HEK293 (cell line): Measurements from ENCODE around the gene WSB2.
A peak's percentile ranks its signal among the peaks of the same experiment; 100 is the strongest.

Source experiments
- CTCF ChIA-PET: fragments of 350-600 bp; formaldehyde crosslinking; extraction: SDS; loops from one replicate; lab custom pipeline; 2021; ENCODE audit warnings: antibody characterized with exemption; lab: Yijun Ruan, JAX
- POLR2A ChIA-PET: fragments of 300-600 bp; formaldehyde crosslinking; extraction: SDS; loops from one replicate; lab custom pipeline; 2020; ENCODE audit warnings: antibody characterized with exemption, inconsistent platforms; lab: Yijun Ruan, JAX
- H3K27ac ChIP-seq: fragments of 200-500 bp; sonication (Bioruptor generic); 2 replicates; pipeline ENCODE4 v1.5.1; 2014; ENCODE audit warnings: low read depth, low read length, control low read depth, inconsistent platforms; ENCODE audit errors: extremely low read depth
- H3K36me3 ChIP-seq, 2 experiments: fragments of 200-500 bp in 1 of 2; sonication (Bioruptor generic) in 1 of 2; 1 replicate in 1 of 2; 2 replicates in 1 of 2; pipeline ENCODE4 v1.5.1; 2014 to 2017; ENCODE audit warnings: inconsistent platforms in 2 of 2, low read length in 2 of 2; ENCODE audit not compliant: control insufficient read depth in 2 of 2, insufficient read depth in 1 of 2
- H3K4me1 ChIP-seq: fragments of 200-500 bp; sonication (Bioruptor generic); 2 replicates; pipeline ENCODE4 v1.5.1; 2014; ENCODE audit warnings: mild to moderate bottlenecking, low read length, inconsistent platforms; ENCODE audit not compliant: control insufficient read depth, insufficient read depth
- H3K4me3 ChIP-seq: 2 replicates; pipeline ENCODE4 v1.5.1; 2011; ENCODE audit warnings: low read depth, mild to moderate bottlenecking, control low read depth, low read length, moderate library complexity
- H3K9me3 ChIP-seq: fragments of 200-500 bp; sonication (Bioruptor generic); 2 replicates; pipeline ENCODE4 v1.5.1; 2014; ENCODE audit warnings: low read depth, low read length, inconsistent platforms; ENCODE audit not compliant: control insufficient read depth, insufficient read depth
- ELK4 ChIP-seq: IDR thresholded peaks from 2 replicates; pipeline ENCODE4 v1.6.1; 2011; ENCODE audit warnings: mild to moderate bottlenecking, low read depth, low read length, borderline replicate concordance
- GFI1B ChIP-seq: fragments of 450-650 bp; formaldehyde crosslinking; IDR thresholded peaks from 2 replicates; pipeline ENCODE4 v1.5.1; 2016; ENCODE audit warnings: missing biosample characterization, missing genetic modification characterization
- HIC1 ChIP-seq: fragments of 450-650 bp; formaldehyde crosslinking; IDR thresholded peaks from 2 replicates; pipeline ENCODE4 v1.5.1; 2016; ENCODE audit warnings: missing biosample characterization, missing genetic modification characterization
- KLF1 ChIP-seq: fragments of 450-650 bp; formaldehyde crosslinking; IDR thresholded peaks from 2 replicates; pipeline ENCODE4 v1.5.1; 2016; ENCODE audit warnings: missing biosample characterization, missing genetic modification characterization
- PRDM1 ChIP-seq: fragments of 450-650 bp; formaldehyde crosslinking; IDR thresholded peaks from 2 replicates; pipeline ENCODE4; 2016; ENCODE audit warnings: missing biosample characterization, missing genetic modification characterization
- PRDM6 ChIP-seq: fragments of 450-650 bp; formaldehyde crosslinking; IDR thresholded peaks from 2 replicates; pipeline ENCODE4 v1.5.1; 2017; ENCODE audit warnings: missing biosample characterization, missing genetic modification characterization
- REST ChIP-seq: fragments of 450-650 bp; formaldehyde crosslinking; IDR thresholded peaks from 2 replicates; pipeline ENCODE4 v1.5.1; 2016; ENCODE audit warnings: missing biosample characterization, missing genetic modification characterization
- SP2 ChIP-seq: fragments of 450-650 bp; formaldehyde crosslinking; IDR thresholded peaks from 2 replicates; pipeline ENCODE4 v1.5.1; 2016; ENCODE audit warnings: missing biosample characterization, missing genetic modification characterization
- ZBTB17 ChIP-seq: fragments of 450-650 bp; formaldehyde crosslinking; IDR thresholded peaks from 2 replicates; pipeline ENCODE4 v1.5.1; 2016; ENCODE audit warnings: missing biosample characterization, missing genetic modification characterization
- ZBTB44 ChIP-seq: fragments of 450-650 bp; IDR thresholded peaks from 2 replicates; pipeline ENCODE4 v1.5.1; 2018; ENCODE audit warnings: missing biosample characterization, mild to moderate bottlenecking, missing genetic modification characterization
- ZNF133 ChIP-seq: fragments of 450-650 bp; formaldehyde crosslinking; IDR thresholded peaks from 2 replicates; pipeline ENCODE4 v1.5.1; 2016; ENCODE audit warnings: missing biosample characterization, missing genetic modification characterization
- ZNF239 ChIP-seq: fragments of 450-650 bp; formaldehyde crosslinking; IDR thresholded peaks from 2 replicates; pipeline ENCODE4 v1.5.1; 2016; ENCODE audit warnings: missing biosample characterization, missing genetic modification characterization
- ZNF302 ChIP-seq: fragments of 450-650 bp; formaldehyde crosslinking; IDR thresholded peaks from 2 replicates; pipeline ENCODE4 v1.5.1; 2016; ENCODE audit warnings: missing biosample characterization, missing genetic modification characterization, low read depth
- ZNF404 ChIP-seq: fragments of 450-650 bp; formaldehyde crosslinking; IDR thresholded peaks from 2 replicates; pipeline ENCODE4 v1.5.1; 2017; ENCODE audit warnings: missing biosample characterization, missing genetic modification characterization

Gene WSB2

GRCh38 chr12:118064608-118065007 is 3.6 kb upstream of the WSB2 start:
- no peaks in the 10 kb centered on the region for H3K36me3 ChIP-seq
- H3K4me1 ChIP-seq = 0 out of 2 replicates have a peak, but pooled peaks cover 3% of the 10 kb centered on the region
- POLR2A ChIA-PET = interaction anchor here (0.5 kb wide), 1 partner anchor 38 kb away, joined by 3 read pairs; no protein-coding TSS in a partner anchor
- no peak overlapping the region for H3K4me3 ChIP-seq
- TF ChIP-seq HIC1 (tag by site-specific recombination) (no peak), ELK4 (no peak)
- TF ChIP-seq, all 188 proteins: peak for 0
- no peaks in the 10 kb centered on the region for H3K9me3 ChIP-seq
- H3K27ac ChIP-seq = no peak overlapping the region
- CTCF ChIA-PET = interaction anchor here (0.6 to 5.3 kb wide), 6 partner anchors 9 to 558 kb away, joined by 3 to 44 read pairs (median 4); no protein-coding TSS in a partner anchor

GRCh38 chr12:118063576-118064391 is 2.8 kb upstream of the WSB2 start:
- Histone ChIP-seq H3K27ac (no peak overlapping the region), H3K4me1 (0 out of 2 replicates have a peak, but pooled peaks cover 3% of the 10 kb centered on the region), H3K4me3 (no peak overlapping the region), H3K9me3 (no peaks in the 10 kb centered on the region), H3K36me3 (no peaks in the 10 kb centered on the region; a peak in 1 of 3 replicates)
- POLR2A ChIA-PET = interaction anchor here (0.5 to 0.9 kb wide), 5 partner anchors 27 to 91 kb away, joined by 3 to 6 read pairs (median 4); partner anchors contain the start of gene PEBP1
- CTCF ChIA-PET = interaction anchor here (0.6 to 5.3 kb wide), 6 partner anchors 8 to 559 kb away, joined by 3 to 44 read pairs (median 3); no protein-coding TSS in a partner anchor
- no peak for TF ChIP-seq ZNF302 (tag by site-specific recombination)
- TF ChIP-seq PRDM6 (tag by site-specific recombination) = peak; percentile 45; the same call in 1 of the 2 replicates
- peak; percentile 81 for TF ChIP-seq ZBTB44

- CTCF ChIA-PET = interaction anchor here (0.6 kb wide), 1 partner anchor 172 kb away, joined by 3 read pairs; no protein-coding TSS in a partner anchor
- TF ChIP-seq ZNF133 (tag by site-specific recombination) (no peak), PRDM1 (peak; percentile 37; the same call in 1 of the 2 replicates), ZNF404 (no peak), ZNF239 (no peak), ZBTB17 (tag by site-specific recombination) (no peak), SP2 (tag by site-specific recombination) (peak; percentile 32), KLF1 (tag by site-specific recombination) (no peak), REST (tag by site-specific recombination) (no peak), GFI1B (tag by site-specific recombination) (no peak)
- 0 out of 2 replicates have a peak, but pooled peaks cover 3% of the 10 kb centered on the region for H3K4me1 ChIP-seq
- peak overlapping the region; percentile 57; the same call in 1 of the 2 replicates for H3K27ac ChIP-seq
- no peaks in the 10 kb centered on the region; a peak in 1 of 3 replicates for H3K36me3 ChIP-seq
- POLR2A ChIA-PET = interaction anchor here (0.7 to 1.5 kb wide), 3 partner anchors 8 to 74 kb away, joined by 3 to 7 read pairs (median 3); partner anchors contain the start of gene PEBP1
- H3K9me3 ChIP-seq = no peaks in the 10 kb centered on the region
- H3K4me3 ChIP-seq = peak overlapping the region; percentile 73
Observed at GRCh38 chr12:118061873-118062843, 1.2 kb upstream of the WSB2 start.
